GM20000 (cell line): Measurements from ENCODE around the gene CT45A9.
"Not testable (repeated sequence)": the region's sequence is repeated elsewhere in the genome, so short reads cannot be mapped to it uniquely, and the experiment has no call there.

Source experiments
- DNase-seq: peaks from one replicate; pipeline ENCODE4 v3.0.0; 2012; ENCODE audit warnings: low spot score
- CTCF ChIP-seq: IDR thresholded peaks from 2 replicates; pipeline ENCODE4 v1.5.1; 2012; ENCODE audit warnings: mild to moderate bottlenecking, control low read depth; ENCODE audit errors: extremely low read depth, missing control alignments

Gene CT45A9

GRCh38 chrX:135871712-135872111 is at the start of gene CT45A9:
Gene CT45A9 (minus strand): TSS chrX:135871812. CDS start chrX:135868061, 3,751 bp downstream.
- DNase-seq = not testable (repeated sequence)

GRCh38 chrX:135920516-135920915 is 48.9 kb upstream of the CT45A9 start:
- not testable (repeated sequence) for DNase-seq

GRCh38 chrX:135914404-135914803 is 42.8 kb upstream of the CT45A9 start:
- TF ChIP-seq CTCF = no peak
- no peak for DNase-seq

- TF ChIP-seq CTCF = no peak
- DNase-seq = no peak
Measured at GRCh38 chrX:135910251-135910650, 38.6 kb upstream of the CT45A9 start.

- TF ChIP-seq CTCF = no peak
- no peak for DNase-seq
Measured at GRCh38 chrX:135893294-135893817, 21.7 kb upstream of the CT45A9 start, which contains the start of the genes CT45A10 and SAGE1. Gene CT45A10 (minus strand): TSS chrX:135893444. CDS start chrX:135885344, 8,100 bp downstream. Gene SAGE1 (plus strand): TSS chrX:135893716. CDS start chrX:135896243, 2,527 bp downstream.

GRCh38 chrX:135892781-135893180 is 21.2 kb upstream of the CT45A9 start:
- TF ChIP-seq CTCF = no peak
- DNase-seq = no peak

- no peak for TF ChIP-seq CTCF
- no peak for DNase-seq
Measured at GRCh38 chrX:135890087-135890585, 18.5 kb upstream of the CT45A9 start.

GRCh38 chrX:135888976-135889375 is 17.4 kb upstream of the CT45A9 start:
- peak; percentile 20 for TF ChIP-seq CTCF
- not testable (repeated sequence) for DNase-seq

GRCh38 chrX:135888230-135888629 is 16.6 kb upstream of the CT45A9 start:
- not testable (repeated sequence) for DNase-seq

GRCh38 chrX:135882741-135883140 is 11.1 kb upstream of the CT45A9 start:
- not testable (repeated sequence) for DNase-seq

GRCh38 chrX:135854438-135854837 is 17.2 kb downstream of the CT45A9 start, which contains the start of gene CT45A8:
Gene CT45A8 (minus strand): TSS chrX:135854538. CDS start chrX:135850783, 3,755 bp downstream.
- not testable (repeated sequence) for DNase-seq

- DNase-seq = not testable (repeated sequence)
Measured at GRCh38 chrX:135837180-135837579, 34.4 kb downstream of the CT45A9 start, which contains the start of gene CT45A7. Gene CT45A7 (minus strand): TSS chrX:135837280. CDS start chrX:135833533, 3,747 bp downstream.

GRCh38 chrX:135819912-135820311 is 51.7 kb downstream of the CT45A9 start, which contains the start of gene CT45A2:
Gene CT45A2 (minus strand): TSS chrX:135820012. CDS start chrX:135816265, 3,747 bp downstream.
- not testable (repeated sequence) for DNase-seq
